GM12878 (cell line): ENCODE results near the gene LRWD1. TPM values are rescaled to one million over a fixed set of nuclear protein-coding genes. Genes with fewer than 3 reads are reported as not detected.

ENCODE experiments used
- BCL11A ChIP-seq: IDR thresholded peaks from 2 replicates; pipeline ENCODE4 v1.6.1; 2011; ENCODE audit warnings: low read depth, low read length
- CREM ChIP-seq: IDR thresholded peaks from 2 replicates; pipeline ENCODE4 v1.6.1; 2014; ENCODE audit warnings: antibody characterized with exemption, low read depth
- DPF2 ChIP-seq: fragments of 450-650 bp; IDR thresholded peaks from 2 replicates; pipeline ENCODE4 v1.6.1; 2017; ENCODE audit warnings: mild to moderate bottlenecking
- EZH2 ChIP-seq: IDR thresholded peaks from 2 replicates; pipeline ENCODE4 v1.6.1; 2012; ENCODE audit warnings: low read depth, mild to moderate bottlenecking, control low read depth, inconsistent platforms, low read length, borderline replicate concordance; ENCODE audit not compliant: control insufficient read depth
- FOXM1 ChIP-seq: IDR thresholded peaks from 2 replicates; pipeline ENCODE4 v1.6.1; 2012; ENCODE audit warnings: low read depth, mild to moderate bottlenecking, inconsistent platforms, low read length, moderate library complexity
- GABPA ChIP-seq: IDR thresholded peaks from 2 replicates; pipeline ENCODE4 v1.6.1; 2014; ENCODE audit warnings: antibody characterized with exemption, low read depth, mild to moderate bottlenecking, inconsistent platforms
- HCFC1 ChIP-seq: fragments of 150-350 bp; IDR thresholded peaks from 2 replicates; pipeline ENCODE4 v1.6.1; 2014; ENCODE audit warnings: low read length
- IKZF2 ChIP-seq, 2 experiments: fragments of 450-650 bp; IDR thresholded peaks; 2 replicates each; pipeline ENCODE4 v1.6.1; 2017; ENCODE audit warnings: mild to moderate bottlenecking in 2 of 2, moderate library complexity in 2 of 2
- IRF4 ChIP-seq: IDR thresholded peaks from 2 replicates; pipeline ENCODE4 v1.6.1; 2011; ENCODE audit warnings: low read depth, low read length
- JUND ChIP-seq: IDR thresholded peaks from 2 replicates; pipeline ENCODE4 v1.6.1; 2012; ENCODE audit warnings: low read depth, mild to moderate bottlenecking, low read length, improper control_type of control experiment, moderate library complexity
- MEF2B ChIP-seq: fragments of 450-650 bp; IDR thresholded peaks from 2 replicates; pipeline ENCODE4 v1.6.1; 2018; ENCODE audit warnings: mild to moderate bottlenecking, moderate library complexity; ENCODE audit not compliant: partially characterized antibody, poor library complexity, severe bottlenecking
- MYB ChIP-seq: fragments of 150-350 bp; IDR thresholded peaks from 2 replicates; pipeline ENCODE4 v1.6.1; 2014; ENCODE audit warnings: mild to moderate bottlenecking, low read depth, low read length, borderline replicate concordance
- MYC ChIP-seq: IDR thresholded peaks from 2 replicates; pipeline ENCODE4 v1.6.1; 2011; ENCODE audit warnings: mild to moderate bottlenecking, low read length, moderate library complexity, inconsistent platforms; ENCODE audit not compliant: insufficient read depth, insufficient replicate concordance, insufficient read length, severe bottlenecking
- NFIC ChIP-seq: IDR thresholded peaks from 2 replicates; pipeline ENCODE4 v1.6.1; 2012; ENCODE audit warnings: low read depth, mild to moderate bottlenecking, inconsistent platforms, low read length, moderate library complexity
- NR2C2 ChIP-seq: IDR thresholded peaks from 2 replicates; pipeline ENCODE4 v1.6.1; 2011; ENCODE audit warnings: borderline replicate concordance, low read depth; ENCODE audit not compliant: control insufficient read depth, insufficient read length
- PAX8 ChIP-seq: fragments of 450-650 bp; IDR thresholded peaks from 2 replicates; pipeline ENCODE4 v1.6.1; 2017; ENCODE audit warnings: mild to moderate bottlenecking, moderate library complexity
- POLR2A ChIP-seq: IDR thresholded peaks from 2 replicates; pipeline ENCODE4 v1.6.1; 2011; ENCODE audit warnings: low read depth, mild to moderate bottlenecking, low read length
- RAD51 ChIP-seq: fragments of 450-650 bp; IDR thresholded peaks from 2 replicates; pipeline ENCODE4 v1.6.1; 2016; ENCODE audit warnings: moderate library complexity, mild to moderate bottlenecking, inconsistent platforms
- RBBP5 ChIP-seq: fragments of 200-600 bp; sonication (generic); conservative IDR thresholded peaks from 2 replicates; pipeline ENCODE4 v1.6.1; 2016
- RELA ChIP-seq: fragments of 450-650 bp; IDR thresholded peaks from 2 replicates; pipeline ENCODE4 v1.8.0; 2014; ENCODE audit warnings: borderline replicate concordance; ENCODE audit not compliant: partially characterized antibody
- SIX5 ChIP-seq: IDR thresholded peaks from 2 replicates; pipeline ENCODE4 v1.6.1; 2011; ENCODE audit warnings: mild to moderate bottlenecking, low read depth, low read length, moderate library complexity; ENCODE audit not compliant: severe bottlenecking
- SP1 ChIP-seq: IDR thresholded peaks from one replicate; pipeline ENCODE4 v1.6.1; 2011; ENCODE audit warnings: low read depth, low read length
- SREBF1 ChIP-seq: IDR thresholded peaks from 2 replicates; pipeline ENCODE4 v1.6.1; 2012; ENCODE audit warnings: mild to moderate bottlenecking, low read length
- STAT3 ChIP-seq: IDR thresholded peaks from 2 replicates; pipeline ENCODE4 v1.6.1; 2011; ENCODE audit warnings: low read depth, low read length, improper control_type of control experiment
- SUZ12 ChIP-seq: fragments of 200-600 bp; sonication (generic); IDR thresholded peaks from one replicate; pipeline ENCODE4 v1.6.1; 2018; ENCODE audit warnings: antibody characterized with exemption, mild to moderate bottlenecking; ENCODE audit not compliant: unreplicated experiment
- ZBED1 ChIP-seq: IDR thresholded peaks from 2 replicates; pipeline ENCODE4 v1.6.1; 2016; ENCODE audit warnings: borderline replicate concordance
- ZNF207 ChIP-seq: fragments of 450-650 bp; IDR thresholded peaks from 2 replicates; pipeline ENCODE4 v1.6.1; 2014; ENCODE audit warnings: antibody characterized with exemption, mild to moderate bottlenecking, borderline replicate concordance
- polyA plus RNA-seq, 11 experiments: library from polyadenylated mRNA; depleted of rRNA in 4 of 11; unstranded in 6 of 11; stranded (reverse) in 5 of 11; fragments of >200 nt; fragmentation: Nextera tagmentation in 4 of 11; fragmentation: Illumina TruSeq in 1 of 11; extraction: Ambion mirVana in 4 of 11; extraction: Trizol in 1 of 11; gene quantifications; 1 replicate in 1 of 11; 2 replicates in 10 of 11; pipeline versions ENCODE4 v1.2.1 to v1.2.3, GENCODE V29; 2011 to 2016; ENCODE audit warnings: inconsistent platforms in 2 of 11, missing spikeins in 2 of 11, low read depth in 1 of 11
- total RNA-seq, 4 experiments: library from RNA; depleted of rRNA in 3 of 4; stranded (reverse); fragments of >200 nt in 3 of 4; fragmentation: Illumina TruSeq in 1 of 4; extraction: Trizol in 1 of 4; gene quantifications; 2 replicates each; pipeline versions ENCODE4 v1.2.1 to v1.2.3, GENCODE V29; 2013 to 2021
- TF ChIP-seq, protein P1 (sequence below): fragments of 450-650 bp; IDR thresholded peaks from 2 replicates; pipeline ENCODE4 v1.6.1; 2018; ENCODE audit warnings: mild to moderate bottlenecking, low read depth, moderate library complexity; ENCODE audit not compliant: partially characterized antibody
- TF ChIP-seq, protein P2 (sequence below): IDR thresholded peaks from 2 replicates; pipeline ENCODE4 v1.6.1; 2012; ENCODE audit warnings: low read length, inconsistent platforms

The LRWD1 gene
- total and polyA plus RNA-seq, 10 of the 15 experiments (the other 5 are each of a cell fraction or from before 2014, with no cell fraction given) = 0.40 to 64.4 (median 26.1) TPM

DNA sequence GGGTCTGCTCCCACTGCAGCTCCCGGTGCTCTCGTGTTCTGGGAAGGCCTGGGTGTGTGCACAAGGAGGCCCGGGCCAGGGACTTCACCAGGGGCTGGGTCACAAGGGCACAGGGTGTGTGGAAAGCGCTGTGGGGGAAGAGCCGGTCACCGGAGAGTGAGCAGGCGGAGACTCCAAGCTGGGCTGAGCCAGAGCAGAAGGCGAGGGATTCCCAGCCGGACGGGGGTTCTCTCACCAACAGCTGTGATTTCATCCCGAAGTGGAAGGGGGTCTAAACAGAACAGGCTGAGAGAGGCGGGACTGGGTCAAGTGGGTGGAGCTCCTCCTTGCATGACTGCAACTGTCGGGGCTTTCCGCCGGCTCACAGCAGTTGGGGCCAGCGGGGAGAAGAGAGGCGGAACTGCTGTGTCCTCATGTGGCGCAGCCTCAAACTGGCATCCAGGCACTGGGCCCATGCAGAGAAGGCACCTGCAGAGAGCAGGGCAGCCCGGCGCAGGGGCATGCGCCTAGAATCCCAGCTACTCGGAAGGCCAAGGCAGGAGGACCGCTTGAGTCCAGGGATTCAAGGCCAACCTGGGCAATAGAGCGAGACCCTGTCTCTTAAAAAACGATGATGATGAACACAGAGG lies 39.0 kb upstream of the LRWD1 start (continued):
- TF ChIP-seq ZNF207 (no peak; the same call in 1 of the 2 replicates), NFIC (no peak), MYB (peak; percentile 90), CREM (peak; percentile 66), IRF4 (0 out of 2 replicates have a peak, but pooled peaks have one; percentile 43), RBBP5 (no peak), EZH2 (no peak), MYC (peak; percentile 24), SUZ12 (no peak), SREBF1 (no peak), HCFC1 (peak; percentile 14; the same call in 1 of the 2 replicates), SP1 (peak; percentile 67), RELA (peak; percentile 98), POLR2A (peak; percentile 91), ZBED1 (peak; percentile 58; the same call in 1 of the 2 replicates), IKZF2 (IDR thresholded peaks at IDR 0.05) (peak; percentile 76 to 83), STAT3 (no peak), GABPA (no peak), SIX5 (no peak), PAX8 (no peak), DPF2 (peak; percentile 86; the same call in 1 of the 2 replicates), MEF2B (no peak), RAD51 (no peak), NR2C2 (no peak), FOXM1 (no peak), JUND (no peak), BCL11A (peak; percentile 54; the same call in 1 of the 2 replicates)
- TF ChIP-seq, protein P1, sequence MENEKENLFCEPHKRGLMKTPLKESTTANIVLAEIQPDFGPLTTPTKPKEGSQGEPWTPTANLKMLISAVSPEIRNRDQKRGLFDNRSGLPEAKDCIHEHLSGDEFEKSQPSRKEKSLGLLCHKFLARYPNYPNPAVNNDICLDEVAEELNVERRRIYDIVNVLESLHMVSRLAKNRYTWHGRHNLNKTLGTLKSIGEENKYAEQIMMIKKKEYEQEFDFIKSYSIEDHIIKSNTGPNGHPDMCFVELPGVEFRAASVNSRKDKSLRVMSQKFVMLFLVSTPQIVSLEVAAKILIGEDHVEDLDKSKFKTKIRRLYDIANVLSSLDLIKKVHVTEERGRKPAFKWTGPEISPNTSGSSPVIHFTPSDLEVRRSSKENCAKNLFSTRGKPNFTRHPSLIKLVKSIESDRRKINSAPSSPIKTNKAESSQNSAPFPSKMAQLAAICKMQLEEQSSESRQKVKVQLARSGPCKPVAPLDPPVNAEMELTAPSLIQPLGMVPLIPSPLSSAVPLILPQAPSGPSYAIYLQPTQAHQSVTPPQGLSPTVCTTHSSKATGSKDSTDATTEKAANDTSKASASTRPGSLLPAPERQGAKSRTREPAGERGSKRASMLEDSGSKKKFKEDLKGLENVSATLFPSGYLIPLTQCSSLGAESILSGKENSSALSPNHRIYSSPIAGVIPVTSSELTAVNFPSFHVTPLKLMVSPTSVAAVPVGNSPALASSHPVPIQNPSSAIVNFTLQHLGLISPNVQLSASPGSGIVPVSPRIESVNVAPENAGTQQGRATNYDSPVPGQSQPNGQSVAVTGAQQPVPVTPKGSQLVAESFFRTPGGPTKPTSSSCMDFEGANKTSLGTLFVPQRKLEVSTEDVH = no peak
- TF ChIP-seq, protein P2, sequence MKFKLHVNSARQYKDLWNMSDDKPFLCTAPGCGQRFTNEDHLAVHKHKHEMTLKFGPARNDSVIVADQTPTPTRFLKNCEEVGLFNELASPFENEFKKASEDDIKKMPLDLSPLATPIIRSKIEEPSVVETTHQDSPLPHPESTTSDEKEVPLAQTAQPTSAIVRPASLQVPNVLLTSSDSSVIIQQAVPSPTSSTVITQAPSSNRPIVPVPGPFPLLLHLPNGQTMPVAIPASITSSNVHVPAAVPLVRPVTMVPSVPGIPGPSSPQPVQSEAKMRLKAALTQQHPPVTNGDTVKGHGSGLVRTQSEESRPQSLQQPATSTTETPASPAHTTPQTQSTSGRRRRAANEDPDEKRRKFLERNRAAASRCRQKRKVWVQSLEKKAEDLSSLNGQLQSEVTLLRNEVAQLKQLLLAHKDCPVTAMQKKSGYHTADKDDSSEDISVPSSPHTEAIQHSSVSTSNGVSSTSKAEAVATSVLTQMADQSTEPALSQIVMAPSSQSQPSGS = no peak
